Mesothelial cell of epicardium (in vitro differentiated cells): Measurements from ENCODE around the gene HLA-A. TPM values are rescaled to one million over a fixed set of nuclear protein-coding genes. Genes with fewer than 3 reads are reported as not detected.
"Not testable (repeated sequence)": the region's sequence is repeated elsewhere in the genome, so short reads cannot be mapped to it uniquely, and the experiment has no call there.

Source experiments
- DNase-seq, 2 experiments: peaks; one replicate each; pipeline ENCODE4 v3.0.0; 2021; ENCODE audit warnings: low spot score in 2 of 2; ENCODE audit not compliant: unreplicated experiment in 2 of 2
- H3K27ac Mint-ChIP-seq: 2 replicates; pipeline ENCODE4 v1.8.0; 2021; ENCODE audit warnings: mixed read lengths
- H3K27me3 Mint-ChIP-seq: 2 replicates; pipeline ENCODE4 v1.8.0; 2021; ENCODE audit warnings: low read depth, mixed read lengths
- H3K36me3 Mint-ChIP-seq: 2 replicates; pipeline ENCODE4 v1.8.0; 2021; ENCODE audit warnings: mixed read lengths
- H3K4me1 Mint-ChIP-seq: 2 replicates; pipeline ENCODE4 v1.8.0; 2021; ENCODE audit warnings: mixed read lengths
- H3K4me3 Mint-ChIP-seq: 2 replicates; pipeline ENCODE4 v1.8.0; 2021; ENCODE audit warnings: mild to moderate bottlenecking, moderate library complexity, mixed read lengths
- H3K9me3 Mint-ChIP-seq: 2 replicates; pipeline ENCODE4 v1.8.0; 2021; ENCODE audit warnings: mixed read lengths
- total RNA-seq: library from RNA; stranded (reverse); gene quantifications from 3 replicates; pipeline ENCODE4 v1.2.1, GENCODE V29; 2021
- TF ChIP-seq, protein P1 (sequence below): fragments of 200-600 bp; sonication (generic); IDR thresholded peaks from one replicate; pipeline ENCODE4 v1.5.0; 2021; ENCODE audit warnings: antibody characterized with exemption; ENCODE audit not compliant: unreplicated experiment

Gene HLA-A
- total RNA-seq, 1 donor from 2014 or later: 115 TPM

GRCh38 chr6:29958046-29958445 is 15.7 kb downstream of the HLA-A start:
- H3K9me3 Mint-ChIP-seq: no peaks in the 10 kb centered on the region
- no peaks in the 10 kb centered on the region for H3K36me3 Mint-ChIP-seq
- H3K27me3 Mint-ChIP-seq: no peaks in the 10 kb centered on the region
- no peaks in the 10 kb centered on the region for H3K4me1 Mint-ChIP-seq
- no peak overlapping the region for H3K4me3 Mint-ChIP-seq
- H3K27ac Mint-ChIP-seq: no peak overlapping the region
- DNase-seq: no peak
- TF ChIP-seq, protein P1, sequence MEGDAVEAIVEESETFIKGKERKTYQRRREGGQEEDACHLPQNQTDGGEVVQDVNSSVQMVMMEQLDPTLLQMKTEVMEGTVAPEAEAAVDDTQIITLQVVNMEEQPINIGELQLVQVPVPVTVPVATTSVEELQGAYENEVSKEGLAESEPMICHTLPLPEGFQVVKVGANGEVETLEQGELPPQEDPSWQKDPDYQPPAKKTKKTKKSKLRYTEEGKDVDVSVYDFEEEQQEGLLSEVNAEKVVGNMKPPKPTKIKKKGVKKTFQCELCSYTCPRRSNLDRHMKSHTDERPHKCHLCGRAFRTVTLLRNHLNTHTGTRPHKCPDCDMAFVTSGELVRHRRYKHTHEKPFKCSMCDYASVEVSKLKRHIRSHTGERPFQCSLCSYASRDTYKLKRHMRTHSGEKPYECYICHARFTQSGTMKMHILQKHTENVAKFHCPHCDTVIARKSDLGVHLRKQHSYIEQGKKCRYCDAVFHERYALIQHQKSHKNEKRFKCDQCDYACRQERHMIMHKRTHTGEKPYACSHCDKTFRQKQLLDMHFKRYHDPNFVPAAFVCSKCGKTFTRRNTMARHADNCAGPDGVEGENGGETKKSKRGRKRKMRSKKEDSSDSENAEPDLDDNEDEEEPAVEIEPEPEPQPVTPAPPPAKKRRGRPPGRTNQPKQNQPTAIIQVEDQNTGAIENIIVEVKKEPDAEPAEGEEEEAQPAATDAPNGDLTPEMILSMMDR: no peak

- TF ChIP-seq, protein P1: no peak
- H3K36me3 Mint-ChIP-seq: no peaks in the 10 kb centered on the region
- H3K4me1 Mint-ChIP-seq: no peaks in the 10 kb centered on the region
- H3K27ac Mint-ChIP-seq: no peak overlapping the region
- H3K27me3 Mint-ChIP-seq: no peaks in the 10 kb centered on the region
- DNase-seq: no peak
- no peaks in the 10 kb centered on the region for H3K9me3 Mint-ChIP-seq
- no peak overlapping the region for H3K4me3 Mint-ChIP-seq
Measured at GRCh38 chr6:29958921-29959320, 16.6 kb downstream of the HLA-A start.

- no peaks in the 10 kb centered on the region for H3K27me3 Mint-ChIP-seq
- TF ChIP-seq, protein P1: no peak
- H3K4me3 Mint-ChIP-seq: no peak overlapping the region
- H3K27ac Mint-ChIP-seq: no peak overlapping the region
- DNase-seq: no peak
- H3K36me3 Mint-ChIP-seq: no peaks in the 10 kb centered on the region
- no peaks in the 10 kb centered on the region for H3K9me3 Mint-ChIP-seq
- H3K4me1 Mint-ChIP-seq: peaks cover 4% of the 10 kb centered on the region
Measured at GRCh38 chr6:29959467-29959866, 17.1 kb downstream of the HLA-A start.

DNA sequence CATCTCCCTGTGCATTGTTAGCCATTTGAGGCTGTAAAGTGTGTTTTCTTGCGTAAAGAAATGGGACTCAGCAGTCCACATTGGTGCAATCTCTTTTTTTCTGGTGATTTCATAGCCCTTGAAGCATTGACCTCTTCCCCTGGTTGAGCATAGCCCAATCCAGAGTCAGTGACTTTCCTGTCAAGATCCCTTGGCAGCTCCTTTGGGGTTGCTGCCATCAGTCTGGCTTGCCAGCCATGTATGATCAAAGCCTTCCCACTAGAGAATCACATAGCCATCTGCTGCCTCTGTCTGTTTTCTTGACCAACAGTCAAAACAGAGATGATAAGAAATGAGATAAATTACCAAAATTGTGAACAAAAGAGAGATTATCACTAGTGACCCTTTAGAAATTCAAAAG is 19.6 kb downstream of the HLA-A start:
- H3K9me3 Mint-ChIP-seq: no peaks in the 10 kb centered on the region
- H3K27me3 Mint-ChIP-seq: no peaks in the 10 kb centered on the region
- peaks cover 28% of the 10 kb centered on the region for H3K4me1 Mint-ChIP-seq

DNA sequence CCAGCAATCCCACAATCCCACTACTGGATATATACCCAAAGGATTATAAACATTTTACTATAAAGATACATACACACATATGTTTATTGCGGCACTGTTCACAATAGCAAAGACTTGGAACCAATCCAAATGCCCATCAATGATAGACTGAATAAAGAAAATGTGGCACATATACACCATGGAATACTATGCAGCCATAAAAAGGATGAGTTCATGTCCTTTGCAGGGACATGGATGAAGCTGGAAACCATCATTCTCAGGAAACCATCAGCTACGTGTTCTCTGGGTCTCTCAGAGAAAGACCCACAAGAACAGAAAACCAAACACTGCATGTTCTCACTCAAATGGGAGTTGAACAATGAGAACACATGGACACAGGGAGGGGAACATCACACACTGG is 21.4 kb downstream of the HLA-A start:
- not testable (repeated sequence) for H3K27me3 Mint-ChIP-seq, H3K9me3 Mint-ChIP-seq, H3K36me3 Mint-ChIP-seq, H3K27ac Mint-ChIP-seq, H3K4me3 Mint-ChIP-seq, DNase-seq
- H3K4me1 Mint-ChIP-seq: peaks cover 31% of the 10 kb centered on the region

More for the DNA sequence above, 19.6 kb downstream of the HLA-A start:
- no peak for DNase-seq
- Mint-ChIP-seq H3K27ac (no peak overlapping the region), H3K4me3 (no peak overlapping the region), H3K36me3 (no peaks in the 10 kb centered on the region)
- TF ChIP-seq, protein P1: no peak

- H3K4me1 Mint-ChIP-seq: peaks cover 31% of the 10 kb centered on the region
- H3K27me3 Mint-ChIP-seq: no peaks in the 10 kb centered on the region
- H3K4me3 Mint-ChIP-seq: peak overlapping the region; percentile 33
- no peaks in the 10 kb centered on the region for H3K9me3 Mint-ChIP-seq
- H3K27ac Mint-ChIP-seq: peak overlapping the region; percentile 90
- TF ChIP-seq, protein P1: no peak
- no peak for DNase-seq
- no peaks in the 10 kb centered on the region for H3K36me3 Mint-ChIP-seq
Measured at GRCh38 chr6:29964518-29964886, 22.2 kb downstream of the HLA-A start.
